Osteoblast (primary cell): ENCODE data around the gene CCNT2. TPM values are rescaled to one million over a fixed set of nuclear protein-coding genes. Genes with fewer than 3 reads are reported as not detected.
"Not testable (repeated sequence)": the region's sequence is repeated elsewhere in the genome, so short reads cannot be mapped to it uniquely, and the experiment has no call there.

Source experiments
- DNase-seq: peaks from one replicate; pipeline ENCODE4 v3.0.0; 2011; ENCODE audit warnings: low spot score, mixed read lengths; ENCODE audit not compliant: insufficient read length; ENCODE audit errors: missing footprints
- H2AFZ ChIP-seq: 2 replicates; pipeline ENCODE4 v1.6.0; 2011; ENCODE audit warnings: mild to moderate bottlenecking, low read length
- H3K27ac ChIP-seq: 2 replicates; pipeline ENCODE4 v1.5.1; 2011; ENCODE audit warnings: mild to moderate bottlenecking, low read depth, low read length, moderate library complexity
- H3K27me3 ChIP-seq: 2 replicates; pipeline ENCODE4 v1.6.0; 2012; ENCODE audit warnings: mild to moderate bottlenecking, control low read depth, inconsistent platforms, low read length, moderate library complexity; ENCODE audit not compliant: insufficient read depth
- H3K36me3 ChIP-seq: 2 replicates; pipeline ENCODE4 v1.5.1; 2011; ENCODE audit warnings: mild to moderate bottlenecking, low read length, control low read depth, moderate library complexity; ENCODE audit not compliant: insufficient read depth
- H3K4me1 ChIP-seq: 2 replicates; pipeline ENCODE4 v1.5.1; 2011; ENCODE audit warnings: mild to moderate bottlenecking, low read length, control low read depth, moderate library complexity; ENCODE audit not compliant: insufficient read depth
- H3K4me2 ChIP-seq: 2 replicates; pipeline ENCODE4 v1.6.0; 2011; ENCODE audit warnings: mild to moderate bottlenecking, low read length; ENCODE audit not compliant: insufficient read depth
- H3K4me3 ChIP-seq: fragments of 200-600 bp; sonication (generic); 3 replicates; pipeline ENCODE4 v1.5.1; 2012; ENCODE audit warnings: mild to moderate bottlenecking, low read length, inconsistent platforms; ENCODE audit not compliant: insufficient read depth
- H3K79me2 ChIP-seq: 2 replicates; pipeline ENCODE4 v1.6.0; 2012; ENCODE audit warnings: mild to moderate bottlenecking, low read length, control low read depth, inconsistent platforms; ENCODE audit not compliant: insufficient read depth
- H3K9me3 ChIP-seq: 2 replicates; pipeline ENCODE4 v1.5.1; 2011; ENCODE audit warnings: low read depth, low read length, control low read depth
- H4K20me1 ChIP-seq: 2 replicates; pipeline ENCODE4 v1.6.0; 2012; ENCODE audit warnings: mild to moderate bottlenecking, low read length, control low read depth; ENCODE audit not compliant: insufficient read depth
- CTCF ChIP-seq: IDR thresholded peaks from 2 replicates; pipeline ENCODE4 v1.5.1; 2011; ENCODE audit warnings: mild to moderate bottlenecking, low read depth, low read length, moderate library complexity; ENCODE audit errors: extremely low read depth
- total RNA-seq: library from RNA; depleted of rRNA; stranded (reverse); fragments of >200 nt; gene quantifications from 2 replicates; pipeline ENCODE4 v1.2.3, GENCODE V29; 2012

The CCNT2 gene
- total RNA-seq, 1 donor: 26.8 TPM

GRCh38 chr2:134954065-134954464, 35.4 kb downstream of the CCNT2 start:
- Histone ChIP-seq H4K20me1 (peaks cover 9% of the 10 kb centered on the region), H2AFZ (no peak overlapping the region), H3K4me1 (no peaks in the 10 kb centered on the region), H3K27me3 (no peaks in the 10 kb centered on the region), H3K36me3 (peaks cover 46% of the 10 kb centered on the region), H3K4me3 (no peak overlapping the region), H3K9me3 (no peaks in the 10 kb centered on the region), H3K27ac (no peak overlapping the region), H3K79me2 (peaks cover 6% of the 10 kb centered on the region), H3K4me2 (no peak overlapping the region)
- no peak for TF ChIP-seq CTCF
- no peak for DNase-seq

- Histone ChIP-seq H3K4me2 (no peak overlapping the region), H3K27me3 (no peaks in the 10 kb centered on the region), H3K27ac (no peak overlapping the region), H4K20me1 (peaks cover 9% of the 10 kb centered on the region), H3K4me3 (no peak overlapping the region), H3K9me3 (no peaks in the 10 kb centered on the region), H3K4me1 (no peaks in the 10 kb centered on the region), H2AFZ (no peak overlapping the region), H3K36me3 (peaks cover 38% of the 10 kb centered on the region), H3K79me2 (no peaks in the 10 kb centered on the region)
- no peak for TF ChIP-seq CTCF
- DNase-seq: no peak
Measured at GRCh38 chr2:134955744-134956143, 37.1 kb downstream of the CCNT2 start.

- Histone ChIP-seq H3K27ac (no peak overlapping the region), H2AFZ (no peak overlapping the region), H3K4me2 (no peak overlapping the region), H3K27me3 (no peaks in the 10 kb centered on the region), H3K36me3 (peaks cover 38% of the 10 kb centered on the region), H3K4me1 (no peaks in the 10 kb centered on the region), H3K4me3 (no peak overlapping the region), H3K9me3 (no peaks in the 10 kb centered on the region), H4K20me1 (peaks cover 9% of the 10 kb centered on the region), H3K79me2 (no peaks in the 10 kb centered on the region)
- DNase-seq: no peak
- no peak for TF ChIP-seq CTCF
Measured at GRCh38 chr2:134957477-134957876, 38.9 kb downstream of the CCNT2 start.

- H3K4me2 ChIP-seq, H3K79me2 ChIP-seq, H3K36me3 ChIP-seq, H4K20me1 ChIP-seq, H3K9me3 ChIP-seq, H3K27me3 ChIP-seq, H3K4me1 ChIP-seq, H3K4me3 ChIP-seq, H2AFZ ChIP-seq, H3K27ac ChIP-seq, DNase-seq: not testable (repeated sequence)
Measured at GRCh38 chr2:134967166-134967565, 48.5 kb downstream of the CCNT2 start.
